AG04449 (cell line): ENCODE data around the gene SRPRB.

Experiments
- CTCF ChIA-PET: fragments of 350-600 bp; formaldehyde crosslinking; extraction: SDS; loops from one replicate; lab custom pipeline; 2021; ENCODE audit warnings: antibody characterized with exemption; lab: Yijun Ruan, JAX
- POLR2A ChIA-PET: fragments of 400-600, 350-600 bp; formaldehyde crosslinking; extraction: SDS; loops from one replicate; lab custom pipeline; 2020; ENCODE audit warnings: antibody characterized with exemption, inconsistent platforms; lab: Yijun Ruan, JAX
- DNase-seq: peaks from one replicate; pipeline ENCODE4 v3.0.0-alpha.2; 2010; ENCODE audit warnings: low read depth, low spot score
- H3K4me3 ChIP-seq: 2 replicates; pipeline ENCODE4 v1.5.1; 2011; ENCODE audit warnings: low read depth, mild to moderate bottlenecking, control low read depth, low read length
- CTCF ChIP-seq: IDR thresholded peaks from one replicate; pipeline ENCODE4 v1.5.1; 2011; ENCODE audit warnings: mild to moderate bottlenecking, moderate library complexity, low read length, control low read depth, inconsistent platforms; ENCODE audit not compliant: insufficient read depth; ENCODE audit errors: missing control alignments

SRPRB gene

GRCh38 chr3:133804896-133805295 is 719 bp upstream of the SRPRB start:
- ChIA-PET POLR2A (no interaction called here), CTCF (interaction anchor here (5.4 kb wide), 1 partner anchor 12 kb away, joined by 39 read pairs; no protein-coding TSS in a partner anchor)
- no peak for DNase-seq
- TF ChIP-seq CTCF: no peak
- H3K4me3 ChIP-seq: no peak overlapping the region

GRCh38 chr3:133805384-133805701 is 272 bp upstream of the SRPRB start:
- TF ChIP-seq CTCF: no peak
- CTCF ChIA-PET: interaction anchor here (5.4 kb wide), 1 partner anchor 12 kb away, joined by 39 read pairs; no protein-coding TSS in a partner anchor
- POLR2A ChIA-PET: no interaction called here
- DNase-seq: no peak
- peak overlapping the region; percentile 98 for H3K4me3 ChIP-seq

GRCh38 chr3:133812872-133813271 is 7.3 kb downstream of the SRPRB start:
- POLR2A ChIA-PET: no interaction called here
- DNase-seq: no peak
- CTCF ChIA-PET: interaction anchor here (0.8 kb wide), 1 partner anchor 115 kb away, joined by 3 read pairs; no protein-coding TSS in a partner anchor
- no peak for TF ChIP-seq CTCF
- H3K4me3 ChIP-seq: no peak overlapping the region

- no peak for DNase-seq
- CTCF ChIA-PET: no interaction called here
- no peak overlapping the region for H3K4me3 ChIP-seq
- POLR2A ChIA-PET: no interaction called here
- no peak for TF ChIP-seq CTCF
Measured at GRCh38 chr3:133815386-133815785, 9.8 kb downstream of the SRPRB start.

GRCh38 chr3:133820129-133820528 is 14.5 kb downstream of the SRPRB start:
- ChIA-PET POLR2A (interaction anchor here (0.5 kb wide), 1 partner anchor 884 kb away, joined by 3 read pairs; no protein-coding TSS in a partner anchor), CTCF (interaction anchor here (0.6 to 4.8 kb wide), 10 partner anchors 13 to 1089 kb away, joined by 3 to 31 read pairs (median 3); no protein-coding TSS in a partner anchor)
- TF ChIP-seq CTCF: no peak
- no peak overlapping the region for H3K4me3 ChIP-seq
- no peak for DNase-seq

- no peak overlapping the region for H3K4me3 ChIP-seq
- ChIA-PET POLR2A (interaction anchor here (0.5 kb wide), 2 partner anchors 21 to 885 kb away, joined by 3 read pairs; no protein-coding TSS in a partner anchor), CTCF (interaction anchor here (1.2 to 4.8 kb wide), 3 partner anchors 108 to 391 kb away, joined by 3 to 31 read pairs (median 22); no protein-coding TSS in a partner anchor)
- no peak for DNase-seq
- TF ChIP-seq CTCF: no peak
Measured at GRCh38 chr3:133820889-133821675, 15.5 kb downstream of the SRPRB start.
